Retinal pigment epithelial cell (primary cell): ENCODE results near the gene DCLRE1B.

ENCODE experiments used
- DNase-seq: peaks from one replicate; pipeline ENCODE4 v3.0.0-alpha.2; 2010; ENCODE audit warnings: low read depth
- H3K4me3 ChIP-seq: 2 replicates; pipeline ENCODE4 v1.5.1; 2011; ENCODE audit warnings: mild to moderate bottlenecking, low read length, control low read depth, moderate library complexity
- CTCF ChIP-seq: conservative IDR thresholded peaks from 2 replicates; pipeline ENCODE4 v1.5.1; 2011; ENCODE audit warnings: low read depth, low read length, control low read depth, inconsistent platforms

The DCLRE1B gene

GRCh38 chr1:113904674-113905434, at the start of gene DCLRE1B, which contains the start of gene AP4B1:
DCLRE1B (plus strand) TSS chr1:113905326; CDS start chr1:113905587, 261 bp downstream.
AP4B1 (minus strand) TSS chr1:113904799; CDS start chr1:113904717, 82 bp downstream.
- peak; percentile 99 for DNase-seq
- peak; percentile 62 for TF ChIP-seq CTCF
- H3K4me3 ChIP-seq, result peak within 1 kb of the TSS; percentile 98

GRCh38 chr1:113855630-113856400, 49.3 kb upstream of the DCLRE1B start:
- TF ChIP-seq CTCF, result no peak
- H3K4me3 ChIP-seq, result no peak overlapping the region
- no peak for DNase-seq

DNA sequence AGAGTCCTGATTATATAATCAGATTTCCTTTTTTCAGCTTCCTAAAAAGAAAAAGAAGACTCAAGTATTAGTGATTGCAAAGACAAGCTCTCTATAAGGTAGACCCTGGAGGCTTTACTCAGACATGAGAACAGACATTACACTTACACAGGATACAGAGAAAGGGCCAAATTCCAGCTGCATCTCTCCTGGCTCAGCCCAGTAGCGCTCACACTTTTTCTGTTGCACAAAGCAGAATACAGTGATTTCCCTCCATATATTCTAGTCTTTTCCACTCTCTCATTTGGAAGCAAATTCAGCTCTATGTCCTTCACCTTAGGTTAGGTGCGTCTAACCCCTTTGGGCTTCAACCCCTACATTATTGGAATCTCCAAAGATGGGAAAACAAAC, 48.7 kb upstream of the DCLRE1B start:
- TF ChIP-seq CTCF, result no peak
- no peak for DNase-seq
- no peak overlapping the region for H3K4me3 ChIP-seq

GRCh38 chr1:113857776-113858175, 47.4 kb upstream of the DCLRE1B start:
- no peak for TF ChIP-seq CTCF
- no peak for DNase-seq
- no peak overlapping the region for H3K4me3 ChIP-seq

- no peak for DNase-seq
- no peak for TF ChIP-seq CTCF
- H3K4me3 ChIP-seq, result no peak overlapping the region
Observed at GRCh38 chr1:113858418-113858817, 46.7 kb upstream of the DCLRE1B start.

GRCh38 chr1:113858982-113859381, 46.1 kb upstream of the DCLRE1B start:
- H3K4me3 ChIP-seq, result no peak overlapping the region
- DNase-seq, result no peak
- no peak for TF ChIP-seq CTCF
